NOMO-1 treated with dmso at 0.1 percent for 144 hours (cell line): ENCODE results near the gene PRXL2C.

Source experiments
- DNase-seq: peaks from one replicate; lab custom pipeline; 2025; ENCODE audit not compliant: unreplicated experiment; lab: John Stamatoyannopoulos, UW

Gene PRXL2C

GRCh38 chr9:96612966-96613589 is 42.0 kb downstream of the PRXL2C start:
- no peak for DNase-seq

GRCh38 chr9:96612105-96612965 is 42.8 kb downstream of the PRXL2C start:
- DNase-seq, result no peak

- DNase-seq, result no peak
These were observed 43.8 kb downstream of the PRXL2C start for GRCh38 chr9:96611302-96611701.

GRCh38 chr9:96609732-96610131 is 45.4 kb downstream of the PRXL2C start:
- DNase-seq, result no peak

- no peak for DNase-seq
These were observed 47.1 kb downstream of the PRXL2C start for GRCh38 chr9:96607971-96608370.

GRCh38 chr9:96605328-96605727 is 49.8 kb downstream of the PRXL2C start:
- DNase-seq, result no peak

- no peak for DNase-seq
These were observed 51.2 kb downstream of the PRXL2C start for GRCh38 chr9:96604004-96604319.

- DNase-seq, result no peak
These were observed 51.7 kb downstream of the PRXL2C start for GRCh38 chr9:96603305-96604003.

- DNase-seq, result peak; percentile 23
These were observed 55.8 kb downstream of the PRXL2C start for GRCh38 chr9:96599298-96599697.

- DNase-seq, result no peak
These were observed 58.5 kb downstream of the PRXL2C start for GRCh38 chr9:96596601-96597111.
